Activated T-helper 1 cell treated with anti-CD3 and anti-CD28 coated beads, Interleukin-12 subunit alpha, Interleukin-12 subunit beta, Interleukin-2, Interleukin-4 antibody, amounts not matched to agents 30 ng/mL and 10 ng/mL and 1 ng/mL, durations not matched to agents 14 hours and 24 hours and 36 hours (primary cell): ENCODE measurements around the gene CCDC7. TPM values are rescaled to one million over a fixed set of nuclear protein-coding genes. Genes with fewer than 3 reads are reported as not detected.

Source experiments
- DNase-seq: peaks from one replicate; pipeline ENCODE4 v3.0.0; 2021; ENCODE audit warnings: low spot score
- H3K27ac Mint-ChIP-seq: one replicate; pipeline ENCODE4 v1.8.0; 2021; ENCODE audit warnings: mild to moderate bottlenecking, mixed read lengths
- H3K27me3 Mint-ChIP-seq: one replicate; pipeline ENCODE4 v1.8.0; 2022; ENCODE audit warnings: mild to moderate bottlenecking, moderate library complexity, mixed read lengths; ENCODE audit not compliant: insufficient read depth
- H3K36me3 Mint-ChIP-seq: one replicate; pipeline ENCODE4 v1.8.0; 2021; ENCODE audit warnings: low read depth, mixed read lengths
- H3K4me1 Mint-ChIP-seq: one replicate; pipeline ENCODE4 v1.8.0; 2021; ENCODE audit warnings: low read depth, mixed read lengths
- H3K4me3 Mint-ChIP-seq: one replicate; pipeline ENCODE4 v1.8.0; 2021; ENCODE audit warnings: mild to moderate bottlenecking, moderate library complexity, mixed read lengths
- H3K9me3 Mint-ChIP-seq: one replicate; pipeline ENCODE4 v1.8.0; 2021; ENCODE audit warnings: mixed read lengths
- intact Hi-C: fragments of 100-400 bp; cut with micrococcal nuclease; formaldehyde crosslinking; loops from one replicate; pipeline ENCODE4 v1.15.1; 2024
- total RNA-seq: library from RNA; stranded (reverse); gene quantifications from 2 replicates; pipeline ENCODE4 v1.2.3, GENCODE V29; 2022

CCDC7 gene
- total RNA-seq, 1 donor from 2014 or later = 9.0 TPM

DNA sequence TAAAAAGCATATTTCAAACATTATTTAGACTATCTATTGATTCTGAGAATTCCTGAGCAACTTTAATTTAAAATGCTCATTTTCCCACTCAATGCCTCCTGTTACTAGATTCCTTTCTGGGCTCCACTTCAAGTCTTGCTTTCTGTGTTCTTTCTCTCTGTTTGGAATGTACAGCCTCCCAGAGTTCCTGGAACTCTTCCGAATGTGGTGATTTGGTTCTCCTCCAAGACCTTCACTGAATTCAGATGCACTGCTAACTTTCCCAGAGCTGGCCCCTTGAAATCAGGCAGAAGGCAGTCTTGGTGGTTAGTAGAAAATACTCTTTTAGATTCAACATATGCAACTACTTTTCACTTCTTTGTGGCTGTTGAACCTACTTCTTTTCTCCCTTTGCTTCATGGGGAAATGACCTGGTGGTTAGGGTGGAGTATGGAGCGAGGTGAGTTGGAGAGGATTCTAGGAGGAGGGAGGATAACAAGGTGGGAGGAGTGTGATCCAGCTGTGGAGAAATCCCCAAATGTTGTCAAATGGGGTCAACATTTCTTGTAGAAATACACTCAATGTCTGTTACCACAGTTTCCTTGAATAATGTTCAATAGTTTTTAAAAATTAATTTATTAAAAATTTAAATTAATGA, 27.9 kb upstream of the CCDC7 start:
- Mint-ChIP-seq H3K4me1 (peaks cover 12% of the 10 kb centered on the region), H3K27me3 (peaks cover 2% of the 10 kb centered on the region), H3K4me3 (no peak overlapping the region), H3K36me3 (no peaks in the 10 kb centered on the region), H3K9me3 (no peaks in the 10 kb centered on the region), H3K27ac (no peak overlapping the region)
- intact Hi-C loops = no loop called here
- DNase-seq = no peak

DNA sequence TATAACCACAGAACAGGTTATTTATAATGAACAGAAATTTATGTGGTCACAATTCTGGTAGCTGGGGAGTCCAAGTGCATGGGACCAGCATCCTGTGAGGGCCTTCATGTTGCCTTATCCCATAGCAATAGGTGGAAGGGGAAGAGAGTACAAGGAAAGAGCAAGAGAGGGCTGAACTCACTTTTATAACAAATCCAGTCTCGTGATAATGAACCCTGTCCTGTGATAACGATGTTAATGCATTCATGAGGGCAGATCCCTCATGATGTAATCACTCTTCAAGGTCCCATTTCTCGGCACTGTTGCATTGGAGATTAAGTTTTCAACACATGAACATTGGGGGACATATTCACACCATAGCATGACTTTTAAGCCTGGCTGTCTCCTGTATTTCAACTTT, 27.4 kb upstream of the CCDC7 start:
- intact Hi-C loops = no loop called here
- Mint-ChIP-seq H3K4me3 (no peak overlapping the region), H3K27ac (no peak overlapping the region), H3K9me3 (peaks cover 5% of the 10 kb centered on the region), H3K27me3 (peaks cover 2% of the 10 kb centered on the region), H3K4me1 (peaks cover 8% of the 10 kb centered on the region), H3K36me3 (no peaks in the 10 kb centered on the region)
- no peak for DNase-seq

DNA sequence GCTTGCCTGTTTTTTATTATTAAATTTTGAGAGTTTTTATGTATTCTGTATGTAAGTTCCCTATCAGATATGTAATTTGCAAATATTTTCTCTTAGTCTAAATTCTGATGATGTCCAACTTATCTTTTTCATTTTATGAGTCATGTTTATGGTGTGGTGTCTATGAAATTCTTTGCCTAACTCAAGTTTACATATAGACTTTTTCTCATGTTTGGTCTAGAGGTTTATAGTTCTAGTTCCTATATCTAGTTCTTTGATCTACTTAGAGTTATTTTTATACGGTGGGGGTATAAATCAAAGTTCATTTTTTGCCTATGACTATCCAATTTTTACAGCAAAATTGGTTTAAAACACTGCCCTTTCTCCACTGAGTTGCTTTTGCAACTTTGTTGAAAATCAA, 26.3 kb upstream of the CCDC7 start:
- H3K36me3 Mint-ChIP-seq = no peaks in the 10 kb centered on the region
- no peak overlapping the region for H3K27ac Mint-ChIP-seq
- peaks cover 11% of the 10 kb centered on the region for H3K9me3 Mint-ChIP-seq
- H3K4me3 Mint-ChIP-seq = no peak overlapping the region
- peaks cover 2% of the 10 kb centered on the region for H3K27me3 Mint-ChIP-seq
- peaks cover under 1% of the 10 kb centered on the region for H3K4me1 Mint-ChIP-seq
- intact Hi-C loops = no loop called here
- no peak for DNase-seq

DNA sequence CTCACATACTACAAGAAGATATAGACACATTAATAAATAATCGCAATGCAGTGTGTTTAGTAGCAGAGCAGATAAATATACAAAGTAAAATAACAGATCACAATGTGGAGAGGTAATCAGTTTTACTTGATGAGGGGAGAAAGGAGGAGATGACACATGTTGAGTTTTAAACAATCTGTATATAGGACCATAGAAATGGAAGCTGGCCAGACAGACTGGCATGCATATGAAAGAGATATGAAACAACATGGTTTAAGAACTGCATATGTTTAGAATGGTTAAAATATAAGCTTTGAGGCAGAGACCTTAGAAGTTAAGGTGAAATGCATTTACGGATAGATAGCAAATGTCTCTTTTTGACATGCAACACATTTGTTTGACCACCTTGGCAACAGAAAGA, 19.8 kb upstream of the CCDC7 start:
- DNase-seq = no peak
- Mint-ChIP-seq H3K27ac (no peak overlapping the region), H3K27me3 (no peaks in the 10 kb centered on the region), H3K36me3 (no peaks in the 10 kb centered on the region), H3K4me3 (no peak overlapping the region), H3K4me1 (no peaks in the 10 kb centered on the region), H3K9me3 (peaks cover 11% of the 10 kb centered on the region)
- intact Hi-C loops = no loop called here

DNA sequence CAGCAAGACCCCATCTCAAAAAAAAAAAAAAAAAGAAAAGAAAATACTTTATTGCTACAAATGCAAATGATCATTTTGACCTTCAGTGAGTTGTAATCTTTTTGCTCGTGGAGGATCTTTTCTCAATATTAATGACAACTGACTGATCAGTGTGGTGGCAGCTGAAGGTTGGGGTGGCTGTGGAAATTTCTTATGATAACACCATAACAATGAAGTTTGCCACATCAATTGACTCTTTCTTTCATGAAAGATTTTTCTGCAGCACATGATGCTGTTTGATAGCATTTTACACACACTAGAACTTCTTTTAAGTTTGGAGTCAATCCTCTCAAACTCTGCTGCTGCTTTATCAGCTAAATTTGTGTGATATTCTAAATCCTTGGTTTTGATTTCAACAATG, 12.4 kb upstream of the CCDC7 start:
- Mint-ChIP-seq H3K27ac (no peak overlapping the region), H3K4me1 (no peaks in the 10 kb centered on the region), H3K4me3 (no peak overlapping the region), H3K36me3 (no peaks in the 10 kb centered on the region), H3K9me3 (no peaks in the 10 kb centered on the region), H3K27me3 (no peaks in the 10 kb centered on the region)
- intact Hi-C loops = no loop called here
- DNase-seq = no peak

DNA sequence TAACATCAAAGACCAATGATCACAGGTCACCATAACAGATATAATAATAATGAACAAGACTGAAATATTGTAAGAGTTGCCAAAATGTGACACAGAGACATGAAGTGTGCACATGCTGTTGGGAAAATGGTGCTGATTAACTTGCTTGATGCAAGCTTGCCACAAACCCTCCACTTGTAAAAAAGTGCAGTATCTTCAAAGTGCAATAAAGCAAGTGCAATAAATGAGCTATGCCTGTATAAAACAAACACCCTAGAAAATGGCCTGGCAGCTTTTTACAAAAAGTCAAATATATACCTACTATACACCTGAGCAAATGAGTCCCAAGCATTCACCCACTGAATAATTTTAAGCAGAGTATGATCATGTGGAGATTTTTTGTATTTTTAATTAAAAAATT, 9.7 kb upstream of the CCDC7 start:
- Mint-ChIP-seq H3K36me3 (no peaks in the 10 kb centered on the region), H3K4me1 (no peaks in the 10 kb centered on the region), H3K27ac (no peak overlapping the region), H3K27me3 (peaks cover 5% of the 10 kb centered on the region), H3K9me3 (no peaks in the 10 kb centered on the region), H3K4me3 (no peak overlapping the region)
- intact Hi-C loops = no loop called here
- no peak for DNase-seq

DNA sequence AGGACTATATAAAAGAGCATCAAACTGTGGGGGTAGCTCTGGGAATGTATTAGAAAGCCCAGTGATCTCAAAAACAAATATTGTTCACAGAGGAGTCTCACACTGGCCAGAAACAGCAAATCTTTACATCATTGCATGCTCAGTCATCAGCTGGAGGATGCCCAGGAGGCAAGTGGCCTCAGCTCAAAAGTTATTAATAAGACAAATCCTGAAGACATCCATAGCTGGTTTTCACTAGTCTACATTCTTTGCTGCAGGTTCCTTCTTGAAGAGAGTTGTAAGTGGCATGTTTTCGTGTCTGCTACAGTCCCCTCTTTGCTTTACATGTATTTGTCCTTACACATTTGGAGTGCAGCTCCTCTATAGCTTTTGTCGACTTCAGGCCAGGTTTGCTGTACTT, 8.6 kb upstream of the CCDC7 start:
- no peaks in the 10 kb centered on the region for H3K9me3 Mint-ChIP-seq
- H3K27ac Mint-ChIP-seq = no peak overlapping the region
- H3K36me3 Mint-ChIP-seq = no peaks in the 10 kb centered on the region
- no peak overlapping the region for H3K4me3 Mint-ChIP-seq
- H3K4me1 Mint-ChIP-seq = no peaks in the 10 kb centered on the region
- intact Hi-C loops = no loop called here
- peaks cover 5% of the 10 kb centered on the region for H3K27me3 Mint-ChIP-seq
- DNase-seq = no peak

DNA sequence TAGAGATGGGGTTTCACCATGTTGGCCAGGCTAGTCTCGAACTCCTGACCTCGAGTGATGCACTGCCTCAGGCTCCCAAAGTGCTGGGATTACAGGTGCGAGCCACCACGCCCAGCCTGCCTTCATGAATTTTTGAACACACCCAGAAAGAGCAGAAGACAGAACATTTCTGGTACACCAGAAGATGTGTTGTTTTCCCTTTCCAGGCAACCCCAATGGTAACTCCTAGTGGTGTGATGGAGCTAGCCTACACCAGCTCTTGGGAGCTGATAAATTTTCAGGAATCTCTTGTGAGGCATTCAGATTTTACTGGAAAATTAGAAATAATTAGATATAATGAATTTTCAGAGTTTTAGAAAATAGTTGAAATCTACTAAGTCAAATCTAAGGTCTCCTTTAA, 904 bp upstream of the CCDC7 start:
- Mint-ChIP-seq H3K27ac (no peak overlapping the region), H3K4me1 (peaks cover 9% of the 10 kb centered on the region), H3K36me3 (peaks cover 4% of the 10 kb centered on the region), H3K27me3 (peaks cover 3% of the 10 kb centered on the region), H3K9me3 (no peaks in the 10 kb centered on the region), H3K4me3 (peak overlapping the region; percentile 98)
- no peak for DNase-seq
- intact Hi-C loops = loop anchor here (5.0 to 10.0 kb wide), 7 partner anchors 193 to 810 kb away; partner anchors contain the start of genes ARHGAP12, ITGB1 and KIF5B

DNA sequence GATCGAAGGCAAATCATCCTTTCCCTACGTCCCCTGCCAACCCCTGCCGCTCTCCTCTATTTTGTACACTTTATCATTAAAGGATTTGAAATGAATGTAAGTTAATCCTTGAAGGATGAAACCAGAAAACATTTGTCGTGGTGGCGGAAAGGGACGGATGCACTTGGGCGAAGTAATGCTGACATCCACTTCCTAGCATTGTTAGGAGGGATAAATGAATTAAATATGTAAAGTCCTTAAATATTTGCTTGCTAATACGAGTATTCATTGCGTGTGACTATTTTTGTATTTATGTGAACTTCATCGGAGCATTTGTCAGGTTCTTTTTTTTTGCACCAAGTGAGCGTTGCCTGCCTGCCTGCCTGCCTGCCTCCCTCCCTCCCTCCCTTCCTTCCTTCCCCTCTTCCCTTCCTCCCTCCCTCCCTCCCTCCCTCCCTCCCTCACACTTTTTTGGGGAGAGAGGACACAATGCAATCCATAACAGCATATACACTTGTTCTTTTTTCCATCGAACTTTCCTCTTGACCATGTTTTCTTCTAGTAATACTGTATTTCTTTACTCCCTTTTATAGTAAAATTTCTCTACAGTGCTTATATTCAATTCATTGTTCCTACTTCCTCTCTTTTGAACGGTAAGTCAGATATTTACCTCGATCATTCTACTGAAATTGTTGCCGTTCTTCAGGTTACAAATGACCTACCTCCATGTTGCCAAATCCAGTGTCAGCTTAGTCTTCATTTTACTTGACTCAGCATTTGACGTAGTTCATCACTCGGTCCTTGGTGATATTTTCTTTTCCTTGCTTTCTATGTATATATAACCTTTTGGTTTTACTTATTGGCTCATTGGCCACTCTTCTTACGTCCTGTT, 831 bp downstream of the CCDC7 start:
- peaks cover 9% of the 10 kb centered on the region for H3K4me1 Mint-ChIP-seq
- H3K4me3 Mint-ChIP-seq = peak overlapping the region; percentile 98
- H3K36me3 Mint-ChIP-seq = peaks cover 8% of the 10 kb centered on the region
- DNase-seq = no peak
- peaks cover 3% of the 10 kb centered on the region for H3K27me3 Mint-ChIP-seq
- intact Hi-C loops = loop anchor here (1.0 to 10.0 kb wide), 11 partner anchors 12 to 808 kb away; partner anchors contain the start of genes ARHGAP12, EPC1, ITGB1 and KIF5B
- H3K27ac Mint-ChIP-seq = peak overlapping the region; percentile 94
- no peaks in the 10 kb centered on the region for H3K9me3 Mint-ChIP-seq

DNA sequence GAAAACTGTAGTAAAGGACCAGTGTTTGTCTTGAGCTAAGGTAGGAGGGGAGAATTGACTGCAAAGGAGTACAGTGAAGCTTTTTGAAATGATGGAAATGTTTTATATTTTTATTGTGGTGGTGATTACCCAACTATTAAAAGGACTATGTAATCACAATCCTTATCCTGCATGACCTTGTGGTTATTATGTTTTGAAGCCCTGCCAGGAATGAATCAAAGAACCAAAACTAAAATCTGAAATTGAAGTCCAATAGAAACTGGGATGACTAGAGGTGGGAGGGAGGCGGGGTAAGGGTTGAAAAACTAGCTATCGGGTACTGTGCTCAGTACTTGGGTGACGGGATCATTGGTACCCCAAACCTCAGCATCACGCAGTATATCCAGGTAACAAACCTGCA, 8.2 kb downstream of the CCDC7 start:
- intact Hi-C loops = no loop called here
- peaks cover 38% of the 10 kb centered on the region for H3K36me3 Mint-ChIP-seq
- no peak overlapping the region for H3K4me3 Mint-ChIP-seq
- H3K9me3 Mint-ChIP-seq = no peaks in the 10 kb centered on the region
- DNase-seq = no peak
- H3K27me3 Mint-ChIP-seq = no peaks in the 10 kb centered on the region
- peaks cover 14% of the 10 kb centered on the region for H3K4me1 Mint-ChIP-seq
- no peak overlapping the region for H3K27ac Mint-ChIP-seq

DNA sequence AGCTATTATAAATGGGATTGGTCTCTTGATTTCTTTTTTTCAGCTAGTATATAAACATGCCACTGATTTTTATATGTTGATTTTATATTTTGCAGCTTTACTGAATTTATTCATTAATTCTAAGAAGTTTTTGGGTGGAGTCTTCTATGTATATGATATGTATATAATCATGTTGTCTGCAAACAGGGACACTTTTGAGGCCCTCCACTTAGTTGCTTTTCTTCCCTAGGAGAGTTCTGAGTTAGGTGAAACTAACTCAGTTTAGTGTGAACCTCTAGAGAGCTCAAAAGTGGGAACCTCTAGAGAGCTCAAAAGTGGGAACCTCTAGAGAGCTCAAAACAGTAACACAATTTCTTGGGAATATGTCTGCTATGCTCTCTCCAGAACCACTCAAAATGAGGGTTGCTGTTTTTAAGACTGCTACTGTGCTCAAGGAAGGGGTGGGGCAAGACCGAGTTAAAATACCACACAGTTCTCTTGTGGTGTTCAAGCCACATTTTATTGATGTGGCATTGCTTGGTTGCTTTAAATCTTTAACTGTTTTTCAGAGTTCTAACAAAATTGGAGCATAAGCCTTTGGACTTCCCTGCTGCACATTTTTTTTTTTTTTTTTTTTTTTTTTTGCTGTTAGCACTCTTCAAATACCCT, 13.2 kb downstream of the CCDC7 start:
- Mint-ChIP-seq H3K36me3 (peaks cover 31% of the 10 kb centered on the region), H3K27ac (no peak overlapping the region), H3K4me3 (no peak overlapping the region), H3K4me1 (peaks cover 33% of the 10 kb centered on the region), H3K27me3 (no peaks in the 10 kb centered on the region), H3K9me3 (no peaks in the 10 kb centered on the region)
- intact Hi-C loops = no loop called here
- DNase-seq = peak; percentile 50

DNA sequence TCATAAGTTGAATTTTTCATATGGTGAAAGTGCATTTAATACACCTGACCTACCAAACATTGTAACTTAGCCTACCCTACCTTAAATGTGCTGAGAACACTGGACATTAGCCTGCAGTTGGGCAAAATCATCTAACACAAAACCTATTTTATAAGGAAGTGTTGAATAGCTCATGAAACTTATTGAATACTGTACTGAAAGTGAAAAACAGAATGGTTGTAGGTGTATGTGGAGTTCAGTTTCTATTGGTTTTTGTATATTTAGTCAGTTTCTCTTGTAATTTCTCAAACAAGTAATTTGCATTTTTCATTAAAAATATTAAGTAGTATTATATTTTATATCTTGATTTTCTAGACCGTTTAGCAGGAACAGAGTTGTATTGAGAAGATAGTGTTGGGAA, 15.3 kb downstream of the CCDC7 start:
- no peak overlapping the region for H3K27ac Mint-ChIP-seq
- intact Hi-C loops = no loop called here
- peaks cover 26% of the 10 kb centered on the region for H3K36me3 Mint-ChIP-seq
- peaks cover 33% of the 10 kb centered on the region for H3K4me1 Mint-ChIP-seq
- H3K9me3 Mint-ChIP-seq = no peaks in the 10 kb centered on the region
- H3K4me3 Mint-ChIP-seq = no peak overlapping the region
- H3K27me3 Mint-ChIP-seq = no peaks in the 10 kb centered on the region
- DNase-seq = no peak

DNA sequence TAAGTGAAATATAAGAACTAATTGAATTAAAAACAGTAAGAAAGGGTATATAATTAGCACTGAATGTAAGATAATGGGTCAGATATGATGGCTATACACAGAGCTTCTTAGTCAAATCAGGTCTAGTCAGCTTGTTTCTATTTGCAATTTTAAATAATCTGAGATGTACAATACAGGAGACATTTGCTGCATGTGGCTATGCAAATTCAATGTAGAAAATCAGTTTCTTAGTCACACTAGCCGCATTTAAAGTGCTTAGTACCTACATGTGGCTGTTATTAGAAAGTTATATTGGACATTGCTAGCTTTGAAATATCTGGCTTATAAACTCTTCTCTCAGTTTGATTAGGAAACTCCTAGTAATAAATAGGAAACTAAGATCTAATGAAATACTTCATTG, 25.3 kb downstream of the CCDC7 start:
- peaks cover 20% of the 10 kb centered on the region for H3K36me3 Mint-ChIP-seq
- no peaks in the 10 kb centered on the region for H3K4me1 Mint-ChIP-seq
- no peak overlapping the region for H3K4me3 Mint-ChIP-seq
- no peak overlapping the region for H3K27ac Mint-ChIP-seq
- H3K9me3 Mint-ChIP-seq = no peaks in the 10 kb centered on the region
- DNase-seq = no peak
- intact Hi-C loops = no loop called here
- H3K27me3 Mint-ChIP-seq = no peaks in the 10 kb centered on the region
